HepG2 (cell line): Measurements from ENCODE around the gene KCNAB3. TPM values are rescaled to one million over a fixed set of nuclear protein-coding genes. Genes with fewer than 3 reads are reported as not detected.

Source experiments
- HES4 ChIP-seq: sonication (generic); formaldehyde crosslinking; IDR thresholded peaks from 2 replicates; pipeline ENCODE4 v1.9.0; 2021; ENCODE audit warnings: mild to moderate bottlenecking, missing genetic modification reagents, borderline replicate concordance
- NR2F1 ChIP-seq, 2 experiments: fragments of 450-650 bp in 1 of 2; formaldehyde crosslinking in 1 of 2; IDR thresholded peaks; 2 replicates each; pipeline versions ENCODE4 v1.5.0 to v1.6.1; 2016 to 2020; ENCODE audit warnings: mild to moderate bottlenecking in 1 of 2, missing compliant biosample characterization in 1 of 2, missing genetic modification reagents in 1 of 2, moderate library complexity in 1 of 2
- TCF12 ChIP-seq, 2 experiments: fragments of 450-650 bp in 1 of 2; sonication (generic) in 1 of 2; formaldehyde crosslinking in 1 of 2; IDR thresholded peaks; 2 replicates each; pipeline versions ENCODE4 v1.6.1 to v1.8.0; 2017 to 2022; ENCODE audit warnings: antibody characterized with exemption in 1 of 2, mild to moderate bottlenecking in 1 of 2, missing genetic modification reagents in 1 of 2, moderate library complexity in 1 of 2
- ZMYM3 ChIP-seq: sonication (generic); formaldehyde crosslinking; IDR thresholded peaks from 2 replicates; pipeline ENCODE4 v1.5.1; 2020; ENCODE audit warnings: mild to moderate bottlenecking, missing genetic modification reagents
- ZMYM4 ChIP-seq: sonication (generic); formaldehyde crosslinking; IDR thresholded peaks from 2 replicates; pipeline ENCODE4 v1.8.1; 2023; ENCODE audit warnings: mild to moderate bottlenecking, missing genetic modification reagents
- ZNF230 ChIP-seq: sonication (generic); formaldehyde crosslinking; IDR thresholded peaks from 2 replicates; pipeline ENCODE4 v1.4.0; 2020; ENCODE audit warnings: mild to moderate bottlenecking, missing genetic modification reagents
- ZNF253 ChIP-seq: sonication (generic); formaldehyde crosslinking; IDR thresholded peaks from 2 replicates; pipeline ENCODE4 v1.8.0; 2022; ENCODE audit warnings: mild to moderate bottlenecking, missing genetic modification reagents, borderline replicate concordance
- ZNF331 ChIP-seq: sonication (generic); formaldehyde crosslinking; IDR thresholded peaks from 2 replicates; pipeline ENCODE4 v1.4.0; 2020; ENCODE audit warnings: missing genetic modification reagents
- ZNF549 ChIP-seq: sonication (generic); formaldehyde crosslinking; IDR thresholded peaks from 2 replicates; pipeline ENCODE4 v1.5.0; 2020; ENCODE audit warnings: missing genetic modification reagents
- ZNF782 ChIP-seq: sonication (generic); formaldehyde crosslinking; IDR thresholded peaks from 2 replicates; pipeline ENCODE4 v1.4.0; 2020; ENCODE audit warnings: missing genetic modification reagents, mild to moderate bottlenecking, borderline replicate concordance
- polyA plus RNA-seq, 8 experiments: library from polyadenylated mRNA; depleted of rRNA in 3 of 8; stranded (reverse) in 7 of 8; unstranded in 1 of 8; fragments of >200 nt; fragmentation: Illumina TruSeq in 4 of 8; extraction: Trizol in 4 of 8; gene quantifications; 2 replicates each; pipeline versions ENCODE4 v1.2.1 to v1.2.3, GENCODE V29; 2011 to 2016; ENCODE audit warnings: low read depth in 4 of 8, missing spikeins in 1 of 8, mixed read lengths in 1 of 8; ENCODE audit not compliant: insufficient read depth in 1 of 8
- total RNA-seq, 5 experiments: library from RNA; depleted of rRNA; stranded (reverse); fragments of >200 nt; fragmentation: Illumina TruSeq; extraction: Trizol; gene quantifications; 2 replicates each; pipeline ENCODE4 v1.2.3, GENCODE V29; 2016; ENCODE audit warnings: low read depth in 1 of 5
- TF ChIP-seq, protein P1 (sequence below), 2 experiments: fragments of 450-650 bp in 1 of 2; sonication (generic) in 1 of 2; formaldehyde crosslinking in 1 of 2; IDR thresholded peaks; 2 replicates each; pipeline versions ENCODE4 v1.6.1 to v1.8.0; 2016 to 2022; ENCODE audit warnings: antibody characterized with exemption in 1 of 2, mild to moderate bottlenecking in 1 of 2, missing genetic modification reagents in 1 of 2
- TF ChIP-seq, protein P2 (sequence below): sonication (generic); formaldehyde crosslinking; IDR thresholded peaks from 2 replicates; pipeline ENCODE4 v1.9.0; 2022; ENCODE audit warnings: missing genetic modification reagents, mild to moderate bottlenecking, borderline replicate concordance
- TF ChIP-seq, protein P3 (sequence below): sonication (generic); formaldehyde crosslinking; IDR thresholded peaks from 2 replicates; pipeline ENCODE4 v1.4.0; 2020; ENCODE audit warnings: missing genetic modification reagents

Gene KCNAB3
- total and polyA plus RNA-seq, 2 of the 13 experiments (the other 11 are each of a cell fraction or from before 2014, with no cell fraction given), result 0.29 to 0.88 TPM

DNA sequence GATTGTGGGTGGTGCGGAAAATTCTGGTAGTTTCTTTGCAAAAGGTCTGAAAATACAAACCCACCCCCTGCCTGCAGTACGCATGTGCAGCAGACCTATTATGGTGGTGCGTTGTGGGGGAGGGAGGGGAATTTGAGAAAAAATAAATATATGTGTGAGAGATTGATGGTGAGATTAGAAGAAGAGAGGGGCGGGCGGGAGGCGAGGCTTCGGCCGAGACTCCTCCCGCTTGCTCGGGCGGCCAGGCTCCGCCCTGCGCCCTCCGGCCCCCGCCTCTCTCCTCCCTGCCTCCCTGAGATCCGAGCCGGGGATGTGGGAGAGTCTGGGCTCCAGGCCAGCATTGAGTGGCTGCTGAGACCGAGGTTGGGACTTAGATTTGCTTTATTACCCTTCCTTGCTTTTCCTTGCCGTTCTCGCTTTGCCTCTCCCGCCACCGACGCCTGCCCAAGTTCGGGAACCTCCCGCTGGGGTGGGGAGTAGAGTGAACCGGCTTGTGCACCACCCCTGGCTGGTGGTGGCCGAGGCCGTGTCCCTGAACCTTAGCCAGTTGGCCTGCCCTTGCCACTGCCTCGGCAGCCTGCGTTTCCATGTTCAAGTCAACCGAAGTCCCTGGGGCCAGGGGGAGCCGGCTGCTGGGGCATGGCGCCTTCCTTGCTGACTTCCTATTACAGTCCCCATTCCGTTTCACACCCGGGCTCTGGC is 42.0 kb downstream of the KCNAB3 start (continued):
- TF ChIP-seq, protein P1, sequence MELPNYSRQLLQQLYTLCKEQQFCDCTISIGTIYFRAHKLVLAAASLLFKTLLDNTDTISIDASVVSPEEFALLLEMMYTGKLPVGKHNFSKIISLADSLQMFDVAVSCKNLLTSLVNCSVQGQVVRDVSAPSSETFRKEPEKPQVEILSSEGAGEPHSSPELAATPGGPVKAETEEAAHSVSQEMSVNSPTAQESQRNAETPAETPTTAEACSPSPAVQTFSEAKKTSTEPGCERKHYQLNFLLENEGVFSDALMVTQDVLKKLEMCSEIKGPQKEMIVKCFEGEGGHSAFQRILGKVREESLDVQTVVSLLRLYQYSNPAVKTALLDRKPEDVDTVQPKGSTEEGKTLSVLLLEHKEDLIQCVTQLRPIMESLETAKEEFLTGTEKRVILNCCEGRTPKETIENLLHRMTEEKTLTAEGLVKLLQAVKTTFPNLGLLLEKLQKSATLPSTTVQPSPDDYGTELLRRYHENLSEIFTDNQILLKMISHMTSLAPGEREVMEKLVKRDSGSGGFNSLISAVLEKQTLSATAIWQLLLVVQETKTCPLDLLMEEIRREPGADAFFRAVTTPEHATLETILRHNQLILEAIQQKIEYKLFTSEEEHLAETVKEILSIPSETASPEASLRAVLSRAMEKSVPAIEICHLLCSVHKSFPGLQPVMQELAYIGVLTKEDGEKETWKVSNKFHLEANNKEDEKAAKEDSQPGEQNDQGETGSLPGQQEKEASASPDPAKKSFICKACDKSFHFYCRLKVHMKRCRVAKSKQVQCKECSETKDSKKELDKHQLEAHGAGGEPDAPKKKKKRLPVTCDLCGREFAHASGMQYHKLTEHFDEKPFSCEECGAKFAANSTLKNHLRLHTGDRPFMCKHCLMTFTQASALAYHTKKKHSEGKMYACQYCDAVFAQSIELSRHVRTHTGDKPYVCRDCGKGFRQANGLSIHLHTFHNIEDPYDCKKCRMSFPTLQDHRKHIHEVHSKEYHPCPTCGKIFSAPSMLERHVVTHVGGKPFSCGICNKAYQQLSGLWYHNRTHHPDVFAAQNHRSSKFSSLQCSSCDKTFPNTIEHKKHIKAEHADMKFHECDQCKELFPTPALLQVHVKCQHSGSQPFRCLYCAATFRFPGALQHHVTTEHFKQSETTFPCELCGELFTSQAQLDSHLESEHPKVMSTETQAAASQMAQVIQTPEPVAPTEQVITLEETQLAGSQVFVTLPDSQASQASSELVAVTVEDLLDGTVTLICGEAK (IDR thresholded peaks at IDR 0.05), result no peak
- TF ChIP-seq, protein P1 (CRISPR knock-in tag; IDR thresholded peaks at IDR 0.05), result no peak; the same call in none of the 2 replicates
- TF ChIP-seq ZNF253 (CRISPR knock-in tag) (no peak), ZMYM3 (CRISPR knock-in tag) (peak; percentile 25; the same call in 1 of the 2 replicates), ZNF782 (CRISPR knock-in tag) (no peak), ZNF230 (CRISPR knock-in tag) (no peak), ZMYM4 (peak; percentile 49; the same call in 1 of the 2 replicates), ZNF331 (CRISPR knock-in tag) (peak; percentile 20; the same call in 1 of the 2 replicates), TCF12 (IDR thresholded peaks at IDR 0.05) (no peak), TCF12 (CRISPR knock-in tag; IDR thresholded peaks at IDR 0.05) (peak; percentile 64; the same call in 1 of the 2 replicates), HES4 (CRISPR knock-in tag) (0 out of 2 replicates have a peak, but pooled peaks have one; percentile 63), NR2F1 (CRISPR knock-in tag; IDR thresholded peaks at IDR 0.05) (no peak), ZNF549 (CRISPR knock-in tag) (no peak)
- TF ChIP-seq, protein P2, sequence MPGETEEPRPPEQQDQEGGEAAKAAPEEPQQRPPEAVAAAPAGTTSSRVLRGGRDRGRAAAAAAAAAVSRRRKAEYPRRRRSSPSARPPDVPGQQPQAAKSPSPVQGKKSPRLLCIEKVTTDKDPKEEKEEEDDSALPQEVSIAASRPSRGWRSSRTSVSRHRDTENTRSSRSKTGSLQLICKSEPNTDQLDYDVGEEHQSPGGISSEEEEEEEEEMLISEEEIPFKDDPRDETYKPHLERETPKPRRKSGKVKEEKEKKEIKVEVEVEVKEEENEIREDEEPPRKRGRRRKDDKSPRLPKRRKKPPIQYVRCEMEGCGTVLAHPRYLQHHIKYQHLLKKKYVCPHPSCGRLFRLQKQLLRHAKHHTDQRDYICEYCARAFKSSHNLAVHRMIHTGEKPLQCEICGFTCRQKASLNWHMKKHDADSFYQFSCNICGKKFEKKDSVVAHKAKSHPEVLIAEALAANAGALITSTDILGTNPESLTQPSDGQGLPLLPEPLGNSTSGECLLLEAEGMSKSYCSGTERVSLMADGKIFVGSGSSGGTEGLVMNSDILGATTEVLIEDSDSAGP (CRISPR knock-in tag), result peak; percentile 83; the same call in 1 of the 2 replicates
- TF ChIP-seq, protein P3, sequence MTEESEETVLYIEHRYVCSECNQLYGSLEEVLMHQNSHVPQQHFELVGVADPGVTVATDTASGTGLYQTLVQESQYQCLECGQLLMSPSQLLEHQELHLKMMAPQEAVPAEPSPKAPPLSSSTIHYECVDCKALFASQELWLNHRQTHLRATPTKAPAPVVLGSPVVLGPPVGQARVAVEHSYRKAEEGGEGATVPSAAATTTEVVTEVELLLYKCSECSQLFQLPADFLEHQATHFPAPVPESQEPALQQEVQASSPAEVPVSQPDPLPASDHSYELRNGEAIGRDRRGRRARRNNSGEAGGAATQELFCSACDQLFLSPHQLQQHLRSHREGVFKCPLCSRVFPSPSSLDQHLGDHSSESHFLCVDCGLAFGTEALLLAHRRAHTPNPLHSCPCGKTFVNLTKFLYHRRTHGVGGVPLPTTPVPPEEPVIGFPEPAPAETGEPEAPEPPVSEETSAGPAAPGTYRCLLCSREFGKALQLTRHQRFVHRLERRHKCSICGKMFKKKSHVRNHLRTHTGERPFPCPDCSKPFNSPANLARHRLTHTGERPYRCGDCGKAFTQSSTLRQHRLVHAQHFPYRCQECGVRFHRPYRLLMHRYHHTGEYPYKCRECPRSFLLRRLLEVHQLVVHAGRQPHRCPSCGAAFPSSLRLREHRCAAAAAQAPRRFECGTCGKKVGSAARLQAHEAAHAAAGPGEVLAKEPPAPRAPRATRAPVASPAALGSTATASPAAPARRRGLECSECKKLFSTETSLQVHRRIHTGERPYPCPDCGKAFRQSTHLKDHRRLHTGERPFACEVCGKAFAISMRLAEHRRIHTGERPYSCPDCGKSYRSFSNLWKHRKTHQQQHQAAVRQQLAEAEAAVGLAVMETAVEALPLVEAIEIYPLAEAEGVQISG (CRISPR knock-in tag), result 0 out of 2 replicates have a peak, but pooled peaks have one; percentile 42
